Neural progenitor cell (in vitro differentiated cells): ENCODE data around the gene LARGE1. TPM values are rescaled to one million over a fixed set of nuclear protein-coding genes. Genes with fewer than 3 reads are reported as not detected.

ENCODE experiments used
- DNase-seq: peaks from one replicate; pipeline ENCODE4 v3.0.0-alpha.2; 2016; ENCODE audit warnings: low spot score
- H2AFZ ChIP-seq: fragments of 200-600 bp; sonication (generic); replicated peaks from 2 replicates; pipeline ENCODE4 v1.6.1; 2016; ENCODE audit warnings: antibody characterized with exemption
- H3F3A ChIP-seq: fragments of 200-600 bp; sonication (generic); 2 replicates; pipeline ENCODE4 v1.6.1; 2016; ENCODE audit warnings: antibody characterized with exemption, low read depth
- H3K27ac ChIP-seq: fragments of 200-600 bp; sonication (generic); 2 replicates; pipeline ENCODE4 v1.5.1; 2016; ENCODE audit warnings: mild to moderate bottlenecking
- H3K27me3 ChIP-seq: fragments of 200-600 bp; sonication (generic); 2 replicates; pipeline ENCODE4 v1.6.1; 2016; ENCODE audit warnings: mild to moderate bottlenecking, moderate library complexity
- H3K36me3 ChIP-seq: fragments of 200-600 bp; sonication (generic); 2 replicates; pipeline ENCODE4 v1.5.1; 2016
- H3K4me1 ChIP-seq: fragments of 200-600 bp; sonication (generic); 2 replicates; pipeline ENCODE4 v1.6.1; 2016; ENCODE audit warnings: mixed run types
- H3K4me2 ChIP-seq: fragments of 200-600 bp; sonication (generic); 2 replicates; pipeline ENCODE4 v1.6.1; 2016
- H3K4me3 ChIP-seq: fragments of 200-600 bp; sonication (generic); 2 replicates; pipeline ENCODE4 v1.5.1; 2016
- H3K79me2 ChIP-seq: fragments of 200-600 bp; sonication (generic); 2 replicates; pipeline ENCODE4 v1.6.1; 2016; ENCODE audit warnings: low read depth
- H3K9ac ChIP-seq: fragments of 200-600 bp; sonication (generic); 2 replicates; pipeline ENCODE4 v1.6.1; 2016
- H3K9me3 ChIP-seq: fragments of 200-600 bp; sonication (generic); 2 replicates; pipeline ENCODE4 v1.5.1; 2016; ENCODE audit warnings: low read depth
- H4K20me1 ChIP-seq: fragments of 200-600 bp; sonication (generic); 2 replicates; pipeline ENCODE4 v1.6.1; 2016; ENCODE audit warnings: low read depth
- H3K27ac Mint-ChIP-seq: 3 replicates; pipeline ENCODE4 v1.8.0; 2021; ENCODE audit warnings: mixed read lengths
- H3K27me3 Mint-ChIP-seq: 2 replicates; pipeline ENCODE4 v1.8.0; 2022; ENCODE audit warnings: low read depth, mild to moderate bottlenecking, inconsistent platforms, moderate library complexity, mixed read lengths; ENCODE audit not compliant: insufficient read depth
- H3K36me3 Mint-ChIP-seq: 3 replicates; pipeline ENCODE4 v1.8.0; 2021; ENCODE audit warnings: mixed read lengths
- H3K4me1 Mint-ChIP-seq: 3 replicates; pipeline ENCODE4 v1.8.0; 2021; ENCODE audit warnings: mixed read lengths
- H3K4me3 Mint-ChIP-seq: 3 replicates; pipeline ENCODE4 v1.8.0; 2021; ENCODE audit warnings: mild to moderate bottlenecking, moderate library complexity, mixed read lengths
- H3K9me3 Mint-ChIP-seq: 3 replicates; pipeline ENCODE4 v1.8.0; 2020; ENCODE audit warnings: mixed read lengths
- CTCF ChIP-seq: fragments of 200-600 bp; sonication (generic); IDR thresholded peaks from 2 replicates; pipeline ENCODE4 v1.5.1; 2017; ENCODE audit warnings: antibody characterized with exemption, mild to moderate bottlenecking
- EZH2 ChIP-seq: fragments of 200-600 bp; sonication (generic); IDR thresholded peaks from 2 replicates; pipeline ENCODE4 v1.6.1; 2017; ENCODE audit warnings: antibody characterized with exemption, mild to moderate bottlenecking, moderate library complexity
- EZH2phosphoT487 ChIP-seq: fragments of 200-600 bp; sonication (generic); IDR thresholded peaks from 2 replicates; pipeline ENCODE4 v1.6.1; 2017; ENCODE audit warnings: antibody characterized with exemption
- total RNA-seq: library from RNA; depleted of rRNA; stranded (reverse); fragments of >200 nt; gene quantifications from 2 replicates; pipeline ENCODE4 v1.2.3, GENCODE V29; 2015; ENCODE audit warnings: low replicate concordance

LARGE1 gene
- total RNA-seq, 1 donor from 2014 or later: 24.9 TPM

- H3K9me3 Mint-ChIP-seq: peaks cover 3% of the 10 kb centered on the region
- Histone ChIP-seq H4K20me1 (peaks cover 57% of the 10 kb centered on the region), H3K9me3 (no peaks in the 10 kb centered on the region), H3K9ac (no peak overlapping the region), H3K79me2 (peaks cover 95% of the 10 kb centered on the region), H3F3A (no peaks in the 10 kb centered on the region), H3K4me1 (peaks cover 28% of the 10 kb centered on the region), H2AFZ (no peak overlapping the region), H3K4me2 (no peak overlapping the region), H3K4me3 (no peak overlapping the region), H3K27ac (no peak overlapping the region), H3K36me3 (no peaks in the 10 kb centered on the region), H3K27me3 (no peaks in the 10 kb centered on the region)
- no peak for DNase-seq
- H3K4me1 Mint-ChIP-seq: peaks cover 34% of the 10 kb centered on the region
- no peak overlapping the region for H3K27ac Mint-ChIP-seq
- no peak overlapping the region for H3K4me3 Mint-ChIP-seq
- peaks cover 5% of the 10 kb centered on the region for H3K27me3 Mint-ChIP-seq
- no peaks in the 10 kb centered on the region for H3K36me3 Mint-ChIP-seq
- no peak for TF ChIP-seq EZH2
- TF ChIP-seq EZH2phosphoT487: no peak
- no peak for TF ChIP-seq CTCF
Observed at GRCh38 chr22:33871935-33872334, 48.3 kb downstream of the LARGE1 start.

GRCh38 chr22:33869946-33870345 is 50.3 kb downstream of the LARGE1 start:
- H4K20me1 ChIP-seq: peaks cover 43% of the 10 kb centered on the region
- Mint-ChIP-seq H3K27ac (no peak overlapping the region), H3K4me3 (no peak overlapping the region), H3K27me3 (peaks cover 5% of the 10 kb centered on the region), H3K9me3 (peaks cover 3% of the 10 kb centered on the region), H3K36me3 (peaks cover 3% of the 10 kb centered on the region), H3K4me1 (peaks cover 28% of the 10 kb centered on the region)
- no peaks in the 10 kb centered on the region for H3K9me3 ChIP-seq
- no peak overlapping the region for H2AFZ ChIP-seq
- no peak overlapping the region for H3K9ac ChIP-seq
- TF ChIP-seq EZH2: no peak
- no peak for TF ChIP-seq CTCF
- TF ChIP-seq EZH2phosphoT487: no peak
- H3K4me1 ChIP-seq: peaks cover 23% of the 10 kb centered on the region
- no peaks in the 10 kb centered on the region for H3K36me3 ChIP-seq
- no peak overlapping the region for H3K4me2 ChIP-seq
- H3K79me2 ChIP-seq: peaks cover 98% of the 10 kb centered on the region
- no peaks in the 10 kb centered on the region for H3F3A ChIP-seq
- H3K4me3 ChIP-seq: no peak overlapping the region
- no peak overlapping the region for H3K27ac ChIP-seq
- DNase-seq: no peak
- no peaks in the 10 kb centered on the region for H3K27me3 ChIP-seq

GRCh38 chr22:33867971-33868370 is 52.3 kb downstream of the LARGE1 start:
- peaks cover 2% of the 10 kb centered on the region for H3K27me3 Mint-ChIP-seq
- no peak overlapping the region for H3K4me2 ChIP-seq
- no peak overlapping the region for H3K27ac Mint-ChIP-seq
- peaks cover 3% of the 10 kb centered on the region for H3K9me3 Mint-ChIP-seq
- no peaks in the 10 kb centered on the region for H3K36me3 ChIP-seq
- no peak overlapping the region for H3K9ac ChIP-seq
- H3K4me3 Mint-ChIP-seq: no peak overlapping the region
- H2AFZ ChIP-seq: no peak overlapping the region
- H3K4me1 ChIP-seq: peaks cover 8% of the 10 kb centered on the region
- H3F3A ChIP-seq: no peaks in the 10 kb centered on the region
- no peaks in the 10 kb centered on the region for H3K9me3 ChIP-seq
- H3K79me2 ChIP-seq: peaks cover 97% of the 10 kb centered on the region
- peaks cover 9% of the 10 kb centered on the region for H3K4me1 Mint-ChIP-seq
- TF ChIP-seq EZH2phosphoT487 (no peak), EZH2 (no peak), CTCF (no peak)
- no peaks in the 10 kb centered on the region for H3K27me3 ChIP-seq
- peaks cover 23% of the 10 kb centered on the region for H4K20me1 ChIP-seq
- peaks cover 3% of the 10 kb centered on the region for H3K36me3 Mint-ChIP-seq
- no peak overlapping the region for H3K27ac ChIP-seq
- no peak overlapping the region for H3K4me3 ChIP-seq
- DNase-seq: no peak
